ENCODE measurements around the gene SAP30BP.

Gene SAP30BP

DNA sequence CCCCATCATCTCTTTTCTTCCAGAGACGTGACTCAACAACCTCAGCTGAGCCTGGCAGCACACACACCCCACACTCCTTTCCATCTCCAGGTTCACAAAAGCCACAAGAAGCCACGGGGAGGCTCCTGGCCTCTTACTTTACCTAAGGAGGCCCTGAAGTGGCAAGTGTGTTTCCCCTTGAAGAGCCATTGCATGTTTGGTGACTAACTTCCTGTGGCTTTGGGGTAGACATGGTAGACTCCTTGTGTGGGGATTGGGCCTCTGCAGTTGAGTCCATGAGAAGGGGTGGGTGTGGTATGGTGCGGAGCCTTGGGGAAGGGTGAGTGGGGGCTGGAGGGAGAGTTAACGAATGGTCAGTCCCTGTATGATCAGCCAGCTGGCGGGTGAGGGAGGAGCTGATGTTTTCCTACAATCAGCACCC lies 24.2 kb downstream of the SAP30BP start (continued):
- TF ChIP-seq, protein P1, sequence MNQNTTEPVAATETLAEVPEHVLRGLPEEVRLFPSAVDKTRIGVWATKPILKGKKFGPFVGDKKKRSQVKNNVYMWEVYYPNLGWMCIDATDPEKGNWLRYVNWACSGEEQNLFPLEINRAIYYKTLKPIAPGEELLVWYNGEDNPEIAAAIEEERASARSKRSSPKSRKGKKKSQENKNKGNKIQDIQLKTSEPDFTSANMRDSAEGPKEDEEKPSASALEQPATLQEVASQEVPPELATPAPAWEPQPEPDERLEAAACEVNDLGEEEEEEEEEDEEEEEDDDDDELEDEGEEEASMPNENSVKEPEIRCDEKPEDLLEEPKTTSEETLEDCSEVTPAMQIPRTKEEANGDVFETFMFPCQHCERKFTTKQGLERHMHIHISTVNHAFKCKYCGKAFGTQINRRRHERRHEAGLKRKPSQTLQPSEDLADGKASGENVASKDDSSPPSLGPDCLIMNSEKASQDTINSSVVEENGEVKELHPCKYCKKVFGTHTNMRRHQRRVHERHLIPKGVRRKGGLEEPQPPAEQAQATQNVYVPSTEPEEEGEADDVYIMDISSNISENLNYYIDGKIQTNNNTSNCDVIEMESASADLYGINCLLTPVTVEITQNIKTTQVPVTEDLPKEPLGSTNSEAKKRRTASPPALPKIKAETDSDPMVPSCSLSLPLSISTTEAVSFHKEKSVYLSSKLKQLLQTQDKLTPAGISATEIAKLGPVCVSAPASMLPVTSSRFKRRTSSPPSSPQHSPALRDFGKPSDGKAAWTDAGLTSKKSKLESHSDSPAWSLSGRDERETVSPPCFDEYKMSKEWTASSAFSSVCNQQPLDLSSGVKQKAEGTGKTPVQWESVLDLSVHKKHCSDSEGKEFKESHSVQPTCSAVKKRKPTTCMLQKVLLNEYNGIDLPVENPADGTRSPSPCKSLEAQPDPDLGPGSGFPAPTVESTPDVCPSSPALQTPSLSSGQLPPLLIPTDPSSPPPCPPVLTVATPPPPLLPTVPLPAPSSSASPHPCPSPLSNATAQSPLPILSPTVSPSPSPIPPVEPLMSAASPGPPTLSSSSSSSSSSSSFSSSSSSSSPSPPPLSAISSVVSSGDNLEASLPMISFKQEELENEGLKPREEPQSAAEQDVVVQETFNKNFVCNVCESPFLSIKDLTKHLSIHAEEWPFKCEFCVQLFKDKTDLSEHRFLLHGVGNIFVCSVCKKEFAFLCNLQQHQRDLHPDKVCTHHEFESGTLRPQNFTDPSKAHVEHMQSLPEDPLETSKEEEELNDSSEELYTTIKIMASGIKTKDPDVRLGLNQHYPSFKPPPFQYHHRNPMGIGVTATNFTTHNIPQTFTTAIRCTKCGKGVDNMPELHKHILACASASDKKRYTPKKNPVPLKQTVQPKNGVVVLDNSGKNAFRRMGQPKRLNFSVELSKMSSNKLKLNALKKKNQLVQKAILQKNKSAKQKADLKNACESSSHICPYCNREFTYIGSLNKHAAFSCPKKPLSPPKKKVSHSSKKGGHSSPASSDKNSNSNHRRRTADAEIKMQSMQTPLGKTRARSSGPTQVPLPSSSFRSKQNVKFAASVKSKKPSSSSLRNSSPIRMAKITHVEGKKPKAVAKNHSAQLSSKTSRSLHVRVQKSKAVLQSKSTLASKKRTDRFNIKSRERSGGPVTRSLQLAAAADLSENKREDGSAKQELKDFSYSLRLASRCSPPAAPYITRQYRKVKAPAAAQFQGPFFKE (tag by site-specific recombination; IDR thresholded peaks at IDR 0.05; ENCODE audit: borderline replicate concordance) = no peak
- TF ChIP-seq ZNF350 (tag by site-specific recombination; IDR thresholded peaks at IDR 0.05) (no peak), ZNF654 (tag by site-specific recombination; IDR thresholded peaks at IDR 0.05; ENCODE audit: low read depth) (no peak), ZNF548 (tag by site-specific recombination; IDR thresholded peaks at IDR 0.05) (no peak), ZNF658 (tag by site-specific recombination; IDR thresholded peaks at IDR 0.05) (no peak)
- TF ChIP-seq, protein P2, sequence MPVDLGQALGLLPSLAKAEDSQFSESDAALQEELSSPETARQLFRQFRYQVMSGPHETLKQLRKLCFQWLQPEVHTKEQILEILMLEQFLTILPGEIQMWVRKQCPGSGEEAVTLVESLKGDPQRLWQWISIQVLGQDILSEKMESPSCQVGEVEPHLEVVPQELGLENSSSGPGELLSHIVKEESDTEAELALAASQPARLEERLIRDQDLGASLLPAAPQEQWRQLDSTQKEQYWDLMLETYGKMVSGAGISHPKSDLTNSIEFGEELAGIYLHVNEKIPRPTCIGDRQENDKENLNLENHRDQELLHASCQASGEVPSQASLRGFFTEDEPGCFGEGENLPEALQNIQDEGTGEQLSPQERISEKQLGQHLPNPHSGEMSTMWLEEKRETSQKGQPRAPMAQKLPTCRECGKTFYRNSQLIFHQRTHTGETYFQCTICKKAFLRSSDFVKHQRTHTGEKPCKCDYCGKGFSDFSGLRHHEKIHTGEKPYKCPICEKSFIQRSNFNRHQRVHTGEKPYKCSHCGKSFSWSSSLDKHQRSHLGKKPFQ (tag by site-specific recombination; IDR thresholded peaks at IDR 0.05) = no peak
- TF ChIP-seq, protein P3, sequence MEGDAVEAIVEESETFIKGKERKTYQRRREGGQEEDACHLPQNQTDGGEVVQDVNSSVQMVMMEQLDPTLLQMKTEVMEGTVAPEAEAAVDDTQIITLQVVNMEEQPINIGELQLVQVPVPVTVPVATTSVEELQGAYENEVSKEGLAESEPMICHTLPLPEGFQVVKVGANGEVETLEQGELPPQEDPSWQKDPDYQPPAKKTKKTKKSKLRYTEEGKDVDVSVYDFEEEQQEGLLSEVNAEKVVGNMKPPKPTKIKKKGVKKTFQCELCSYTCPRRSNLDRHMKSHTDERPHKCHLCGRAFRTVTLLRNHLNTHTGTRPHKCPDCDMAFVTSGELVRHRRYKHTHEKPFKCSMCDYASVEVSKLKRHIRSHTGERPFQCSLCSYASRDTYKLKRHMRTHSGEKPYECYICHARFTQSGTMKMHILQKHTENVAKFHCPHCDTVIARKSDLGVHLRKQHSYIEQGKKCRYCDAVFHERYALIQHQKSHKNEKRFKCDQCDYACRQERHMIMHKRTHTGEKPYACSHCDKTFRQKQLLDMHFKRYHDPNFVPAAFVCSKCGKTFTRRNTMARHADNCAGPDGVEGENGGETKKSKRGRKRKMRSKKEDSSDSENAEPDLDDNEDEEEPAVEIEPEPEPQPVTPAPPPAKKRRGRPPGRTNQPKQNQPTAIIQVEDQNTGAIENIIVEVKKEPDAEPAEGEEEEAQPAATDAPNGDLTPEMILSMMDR (tag by site-specific recombination; IDR thresholded peaks at IDR 0.05) = no peak
- TF ChIP-seq, protein P4, sequence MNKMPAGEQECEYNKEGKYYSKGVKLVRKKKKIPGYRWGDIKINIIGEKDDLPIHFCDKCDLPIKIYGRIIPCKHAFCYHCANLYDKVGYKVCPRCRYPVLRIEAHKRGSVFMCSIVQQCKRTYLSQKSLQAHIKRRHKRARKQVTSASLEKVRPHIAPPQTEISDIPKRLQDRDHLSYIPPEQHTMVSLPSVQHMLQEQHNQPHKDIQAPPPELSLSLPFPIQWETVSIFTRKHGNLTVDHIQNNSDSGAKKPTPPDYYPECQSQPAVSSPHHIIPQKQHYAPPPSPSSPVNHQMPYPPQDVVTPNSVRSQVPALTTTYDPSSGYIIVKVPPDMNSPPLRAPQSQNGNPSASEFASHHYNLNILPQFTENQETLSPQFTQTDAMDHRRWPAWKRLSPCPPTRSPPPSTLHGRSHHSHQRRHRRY (tag by site-specific recombination; IDR thresholded peaks at IDR 0.05) = no peak

DNA sequence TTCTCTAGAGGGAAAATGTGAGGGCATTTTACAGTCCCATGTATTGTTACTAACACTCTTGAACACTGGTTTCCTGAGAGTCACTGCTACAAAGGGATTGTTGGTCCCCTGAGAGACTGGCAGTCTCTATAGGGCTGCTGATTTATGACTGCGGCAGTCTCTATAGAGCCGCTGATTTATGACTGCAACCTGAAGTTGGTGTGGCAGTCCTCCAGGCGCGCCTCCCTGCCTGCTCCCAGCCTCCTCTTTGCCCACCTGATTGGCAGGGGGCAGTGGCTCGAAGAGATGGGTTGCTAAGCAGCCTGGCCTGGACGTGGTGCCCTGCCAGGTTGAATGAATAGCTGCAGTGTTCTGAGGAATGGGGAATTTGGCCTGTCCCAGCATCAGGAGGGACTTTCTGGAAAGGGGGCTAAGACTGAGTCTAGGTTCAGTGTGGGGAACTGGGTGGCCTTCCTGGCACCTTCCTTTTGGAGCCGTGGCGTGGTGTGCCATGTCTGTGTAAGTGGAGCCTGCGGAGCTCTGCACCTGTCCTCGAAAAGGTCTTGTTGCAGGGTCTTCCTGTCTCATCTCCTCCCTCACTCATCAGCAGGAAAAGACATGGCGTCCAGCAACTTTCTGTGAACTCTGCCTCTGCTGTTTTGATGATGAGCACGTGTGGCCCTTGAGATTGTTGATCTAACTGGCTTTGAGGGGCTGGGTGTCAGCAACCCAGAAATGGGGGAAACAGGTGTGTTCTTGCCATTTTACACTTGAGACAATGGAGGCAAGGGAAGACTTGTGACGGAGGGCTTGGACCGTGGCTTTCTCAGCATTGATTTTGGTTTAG lies 24.9 kb downstream of the SAP30BP start:
- Histone ChIP-seq H3K4me1 (ENCODE audit: control insufficient read depth, insufficient read depth, low read length) (no peaks in the 10 kb centered on the region; the same call in 1 of the 2 replicates), H3K36me3 (ENCODE audit: control insufficient read depth in 2 of 2, insufficient read depth in 1 of 2, low read length in 2 of 2) (peaks cover 22 to 81% of the 10 kb centered on the region in 2 experiments; a peak in 2 of 3 replicates), H3K9me3 (ENCODE audit: control insufficient read depth, insufficient read depth, low read depth, low read length) (no peaks in the 10 kb centered on the region), H3K4me3 (ENCODE audit: low read depth, low read length) (no peak overlapping the region), H3K27ac (ENCODE audit: extremely low read depth, low read depth, low read length) (peak overlapping the region; percentile 22; the same call in 1 of the 2 replicates)
- POLR2A ChIA-PET = interaction anchor here (1.0 kb wide), 1 partner anchor 88 kb away, joined by 3 read pairs; no protein-coding TSS in a partner anchor
- CTCF ChIA-PET = interaction anchor here (0.6 to 6.6 kb wide), 4 partner anchors 18 to 58 kb away, joined by 3 to 48 read pairs (median 4); partner anchors contain the start of gene SMIM5
- TF ChIP-seq ZNF777 (tag by site-specific recombination; IDR thresholded peaks at IDR 0.05; ENCODE audit: borderline replicate concordance) = no peak
- TF ChIP-seq, protein P5, sequence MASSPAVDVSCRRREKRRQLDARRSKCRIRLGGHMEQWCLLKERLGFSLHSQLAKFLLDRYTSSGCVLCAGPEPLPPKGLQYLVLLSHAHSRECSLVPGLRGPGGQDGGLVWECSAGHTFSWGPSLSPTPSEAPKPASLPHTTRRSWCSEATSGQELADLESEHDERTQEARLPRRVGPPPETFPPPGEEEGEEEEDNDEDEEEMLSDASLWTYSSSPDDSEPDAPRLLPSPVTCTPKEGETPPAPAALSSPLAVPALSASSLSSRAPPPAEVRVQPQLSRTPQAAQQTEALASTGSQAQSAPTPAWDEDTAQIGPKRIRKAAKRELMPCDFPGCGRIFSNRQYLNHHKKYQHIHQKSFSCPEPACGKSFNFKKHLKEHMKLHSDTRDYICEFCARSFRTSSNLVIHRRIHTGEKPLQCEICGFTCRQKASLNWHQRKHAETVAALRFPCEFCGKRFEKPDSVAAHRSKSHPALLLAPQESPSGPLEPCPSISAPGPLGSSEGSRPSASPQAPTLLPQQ (tag by site-specific recombination; IDR thresholded peaks at IDR 0.05) = no peak
- TF ChIP-seq ZNF211 (tag by site-specific recombination; IDR thresholded peaks at IDR 0.05; ENCODE audit: low read depth) = no peak
- TF ChIP-seq OSR2 (tag by site-specific recombination; IDR thresholded peaks at IDR 0.05) = no peak
- no peak for TF ChIP-seq ZNF302 (tag by site-specific recombination; IDR thresholded peaks at IDR 0.05; ENCODE audit: low read depth)
- TF ChIP-seq ZNF639 (tag by site-specific recombination; IDR thresholded peaks at IDR 0.05) = no peak
- no peak for TF ChIP-seq TCF7L2 (IDR thresholded peaks at IDR 0.05; ENCODE audit: borderline replicate concordance, low read depth, low read length)
- TF ChIP-seq GFI1B (tag by site-specific recombination; IDR thresholded peaks at IDR 0.05) = no peak
- no peak for TF ChIP-seq ZNF121 (tag by site-specific recombination; IDR thresholded peaks at IDR 0.05)

Measured in HEK293 (cell line).